Stimulated activated CD4-positive, alpha-beta T cell treated with anti-CD3 and anti-CD28 coated beads, Interleukin-4, amount 100 ng/mL, for 1 hour (primary cell): ENCODE measurements around the gene CIAO3.
A peak's percentile ranks its signal among the peaks of the same experiment; 100 is the strongest.

Source experiments
- DNase-seq: peaks from one replicate; pipeline ENCODE4 v3.0.0-alpha.2; 2020

The CIAO3 gene

DNA sequence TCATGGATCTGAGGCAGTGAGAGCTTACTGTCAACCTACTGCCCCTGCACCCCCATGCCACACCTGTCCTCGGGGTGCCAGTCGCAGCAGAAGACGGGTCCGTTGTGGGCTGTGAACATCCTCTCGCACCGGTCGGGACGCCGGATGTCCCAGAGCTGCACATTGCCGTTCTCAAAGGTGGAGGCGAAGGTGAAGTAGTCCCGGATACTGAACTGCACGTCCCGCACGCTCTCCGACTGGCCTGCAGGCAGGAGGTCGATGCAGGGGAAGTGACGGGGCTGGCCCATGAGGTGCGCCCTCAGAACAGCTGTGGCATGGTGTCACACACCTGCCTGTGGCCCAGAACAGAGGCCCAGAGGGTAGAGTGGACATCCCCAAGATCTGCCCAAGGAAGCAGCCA lies 53.3 kb downstream of the CIAO3 start:
- no peak for DNase-seq

DNA sequence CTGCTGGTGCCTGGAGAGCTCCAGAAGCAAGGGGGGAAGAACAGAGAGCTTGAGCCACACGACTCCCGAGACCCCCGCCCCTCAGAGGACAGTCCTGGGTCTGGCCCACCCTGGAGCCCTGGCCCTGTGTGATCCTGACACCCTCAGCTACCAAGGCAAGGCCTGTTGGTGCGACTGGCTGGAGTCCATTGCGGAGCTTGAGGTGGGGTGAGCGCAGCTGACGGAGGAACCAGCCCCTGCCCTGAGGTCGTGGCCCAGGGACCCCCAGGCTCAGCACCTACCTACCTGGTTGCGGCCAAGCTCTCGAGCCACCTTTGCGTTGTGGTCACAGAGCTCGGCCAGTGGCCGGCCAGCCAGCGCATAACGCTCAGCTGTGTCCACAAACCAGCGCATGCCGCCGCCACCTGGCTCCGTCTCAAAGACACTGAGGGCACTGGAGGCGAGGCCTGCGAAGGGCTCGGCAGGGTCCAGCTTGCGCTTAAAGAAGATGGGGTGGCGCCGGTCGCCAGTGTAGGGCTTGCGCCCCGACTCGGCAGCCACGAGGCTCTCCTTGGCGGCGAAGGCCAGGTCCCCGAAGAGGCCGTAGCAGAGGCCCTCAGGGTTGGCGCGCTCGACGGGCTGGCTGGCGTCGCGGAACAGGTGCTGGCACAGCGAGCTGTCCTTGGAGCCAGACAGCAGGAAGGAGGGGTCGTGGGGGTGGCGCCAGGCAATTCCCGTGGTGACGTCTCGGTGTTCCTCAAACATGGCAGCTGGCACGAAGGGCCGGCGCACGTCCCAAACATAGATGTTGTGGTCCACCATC lies 54.1 kb downstream of the CIAO3 start:
- no peak for DNase-seq

DNA sequence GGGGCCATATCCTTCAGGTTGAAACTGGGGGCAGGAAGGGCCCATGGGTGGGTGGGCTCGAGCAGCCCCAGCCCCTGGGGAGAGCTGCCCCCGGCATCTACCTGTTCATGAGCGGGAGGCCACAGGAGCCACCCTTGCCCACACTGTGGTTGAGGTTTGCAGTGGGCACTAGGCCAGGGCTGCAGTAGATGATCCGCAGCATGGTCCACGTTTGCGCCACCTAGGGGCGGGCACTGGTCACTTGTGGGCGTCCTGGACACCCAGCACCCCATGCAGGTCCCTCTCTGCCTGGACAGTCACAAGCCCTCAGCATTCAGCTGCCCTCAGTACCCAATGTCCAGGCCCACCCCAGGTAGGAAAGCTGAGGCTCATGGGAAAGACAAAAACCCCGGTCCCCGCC lies 54.8 kb downstream of the CIAO3 start:
- no peak for DNase-seq

DNA sequence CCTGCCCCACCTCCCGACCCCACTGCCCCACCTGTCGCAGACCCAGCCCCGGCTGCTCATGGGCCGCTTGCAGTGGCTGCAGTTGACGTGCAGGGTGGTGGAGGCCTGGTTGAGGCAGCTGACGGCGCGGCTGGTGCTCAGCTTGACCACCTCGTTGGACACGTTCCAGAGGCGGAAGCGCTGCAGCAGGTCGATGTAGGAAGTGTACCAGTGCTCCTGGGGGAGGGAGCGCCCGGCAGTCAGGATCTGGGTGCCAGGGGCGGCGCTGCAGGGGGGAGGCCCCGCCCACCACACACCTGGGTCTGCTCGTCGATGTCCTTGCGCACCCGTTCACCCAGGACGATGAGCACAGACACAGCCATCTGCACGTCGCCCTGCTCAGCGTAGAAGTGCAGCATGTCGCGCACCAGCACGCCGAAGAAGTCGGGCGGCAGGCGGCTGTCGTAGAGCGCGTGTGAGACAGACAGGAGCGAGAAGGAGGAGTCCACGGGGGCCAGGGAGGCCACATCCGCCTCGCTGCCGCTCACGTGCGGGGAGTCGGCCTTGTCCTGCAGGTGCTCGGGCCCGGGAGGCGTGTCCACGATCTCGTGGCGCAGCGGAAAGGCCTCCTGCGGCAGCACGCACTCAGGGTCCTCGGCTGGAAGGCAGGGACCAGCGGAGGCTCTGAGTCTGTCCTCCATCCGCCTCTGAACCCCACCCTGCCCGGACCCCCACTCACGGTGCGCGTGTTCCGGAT lies 55.7 kb downstream of the CIAO3 start:
- no peak for DNase-seq

DNA sequence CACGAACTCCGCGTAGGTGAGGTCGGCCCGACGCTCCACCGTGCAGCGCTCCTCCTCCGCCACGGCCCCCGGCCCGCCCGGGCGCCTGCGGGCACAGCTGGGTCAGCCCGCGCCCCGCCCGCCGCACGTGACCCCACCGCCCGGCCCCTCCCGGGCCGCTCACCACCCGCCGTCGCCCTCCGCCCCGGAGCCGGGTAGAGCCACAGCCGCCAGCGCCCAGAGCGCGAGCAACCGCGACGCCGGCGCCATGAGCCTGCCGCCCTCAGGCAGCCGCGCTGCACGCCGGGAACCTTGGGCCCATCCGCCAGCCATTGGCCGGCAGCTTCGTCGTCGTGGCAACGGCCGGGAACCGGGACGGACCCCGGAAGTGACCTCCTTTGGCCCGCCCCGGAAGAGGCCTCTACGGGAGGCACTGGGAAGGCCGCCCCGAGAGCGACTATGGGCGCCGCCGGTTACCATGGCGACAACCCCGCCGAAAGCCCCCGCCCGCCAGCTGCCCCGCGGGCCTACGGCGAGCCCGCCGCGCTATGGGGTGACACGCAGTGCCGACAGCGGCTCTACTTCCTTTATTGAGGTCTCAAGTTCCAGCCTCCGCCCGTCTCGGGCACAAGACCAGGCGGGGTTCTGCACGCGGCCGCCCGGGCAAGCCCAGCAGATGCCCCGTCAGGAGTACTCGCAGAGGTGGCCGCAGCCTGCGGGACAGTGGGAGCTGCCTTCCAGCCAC lies 56.6 kb downstream of the CIAO3 start, which contains the start of gene JMJD8:
Gene JMJD8, minus strand, starts transcription at position 264 of the 724 bp plus-strand sequence. Its CDS starts 15 bp downstream, at position 249.
- peak; percentile 99 for DNase-seq

DNA sequence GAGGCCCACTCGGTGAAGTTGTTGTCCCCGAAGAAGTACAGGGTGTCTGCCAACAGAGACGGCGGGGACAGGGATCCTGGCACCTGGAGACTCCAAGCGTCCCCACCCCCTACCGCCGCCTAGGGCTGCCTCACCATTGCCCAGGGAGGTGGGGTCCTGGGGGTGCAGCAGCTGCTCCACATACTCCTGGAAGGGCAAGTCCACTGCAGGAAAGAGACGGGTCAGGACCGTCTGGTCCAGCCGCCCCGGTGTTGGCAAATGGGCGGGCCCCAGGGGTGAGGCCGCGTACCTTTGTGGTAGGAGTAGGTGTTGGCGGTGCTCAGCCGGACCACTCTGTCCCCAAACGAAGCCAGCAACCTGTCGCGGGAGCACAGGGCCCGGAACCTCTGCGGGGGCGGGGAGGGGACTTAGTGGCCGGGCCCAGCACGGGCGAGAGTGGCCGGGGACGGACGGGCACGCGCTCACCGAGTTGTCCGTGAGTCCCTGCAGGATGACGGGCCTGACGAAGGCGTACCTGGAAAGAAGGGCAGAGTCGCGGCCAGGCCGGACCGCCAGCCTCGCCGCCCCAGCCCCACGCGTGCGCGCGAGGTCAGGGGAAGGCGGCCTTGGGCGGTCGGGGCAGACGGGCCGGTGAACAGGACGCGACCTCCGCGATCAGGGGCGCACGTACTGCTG lies 57.3 kb downstream of the CIAO3 start:
- no peak for DNase-seq

DNA sequence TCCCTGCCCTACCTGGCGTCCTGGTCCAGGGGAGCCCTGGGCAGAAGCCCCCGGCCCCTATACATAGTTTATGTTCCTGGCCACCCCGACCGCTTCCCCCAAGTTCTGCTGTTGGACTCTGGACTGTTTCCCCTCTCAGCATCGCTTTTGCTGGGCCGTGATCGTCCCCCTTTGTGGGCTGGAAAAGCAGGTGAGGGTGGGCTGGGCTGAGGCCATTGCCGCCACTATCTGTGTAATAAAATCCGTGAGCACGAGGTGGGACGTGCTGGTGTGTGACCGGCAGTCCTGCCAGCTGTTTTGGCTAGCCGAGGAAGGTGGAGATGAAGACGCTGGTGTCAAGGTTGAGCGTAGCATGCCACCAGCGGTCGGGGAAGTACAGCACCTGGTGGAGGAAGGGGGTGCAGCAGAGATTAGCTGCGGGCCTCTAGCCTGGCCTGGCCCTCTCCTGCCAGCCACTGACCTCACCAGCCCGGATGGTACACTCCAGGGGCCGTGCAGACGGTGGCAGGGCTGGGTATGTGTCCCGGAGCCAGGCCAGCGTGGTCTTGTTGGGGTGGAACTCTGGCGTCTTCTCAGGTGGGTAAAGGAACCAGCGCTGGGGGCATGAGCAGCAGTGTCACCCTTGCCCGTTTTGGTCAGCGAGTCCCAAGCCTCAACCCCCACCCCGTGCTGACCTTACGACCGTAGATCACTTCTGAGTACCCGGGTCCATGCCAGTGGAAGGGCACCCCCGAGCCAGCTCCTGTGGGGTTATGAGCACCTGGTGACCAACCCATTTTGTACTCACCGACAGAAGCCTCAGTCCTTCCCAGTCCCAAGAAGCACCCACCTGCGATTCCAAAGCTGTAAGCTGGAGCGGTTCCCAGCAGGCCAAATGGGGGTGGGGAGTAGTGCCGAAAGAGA lies 58.1 kb downstream of the CIAO3 start:
- no peak for DNase-seq

DNA sequence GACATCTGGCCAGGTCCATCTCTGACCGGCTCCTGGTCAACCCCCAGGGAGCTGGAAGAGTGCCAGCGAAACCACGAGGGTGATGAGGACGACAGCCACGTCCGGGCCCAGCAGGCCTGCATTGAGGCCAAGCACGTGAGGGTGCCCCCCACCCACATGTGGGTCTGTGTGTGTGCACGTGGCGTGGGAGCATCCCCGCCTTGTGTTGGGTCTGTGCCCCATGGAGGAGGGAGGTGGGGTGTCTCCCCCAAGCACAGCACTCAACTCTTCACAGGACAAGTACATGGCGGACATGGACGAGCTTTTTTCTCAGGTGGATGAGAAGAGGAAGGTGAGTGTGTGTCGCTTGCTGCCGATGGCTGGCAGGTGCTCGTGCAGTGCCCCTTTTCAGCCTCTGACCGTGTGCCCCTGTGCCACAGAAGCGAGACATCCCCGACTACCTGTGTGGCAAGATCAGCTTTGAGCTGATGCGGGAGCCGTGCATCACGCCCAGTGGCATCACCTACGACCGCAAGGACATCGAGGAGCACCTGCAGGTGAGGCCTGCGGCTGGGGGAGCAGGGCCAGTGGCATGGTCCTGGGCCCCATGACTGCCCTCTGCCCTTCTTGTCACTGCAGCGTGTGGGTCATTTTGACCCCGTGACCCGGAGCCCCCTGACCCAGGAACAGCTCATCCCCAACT lies 58.9 kb downstream of the CIAO3 start:
- no peak for DNase-seq

DNA sequence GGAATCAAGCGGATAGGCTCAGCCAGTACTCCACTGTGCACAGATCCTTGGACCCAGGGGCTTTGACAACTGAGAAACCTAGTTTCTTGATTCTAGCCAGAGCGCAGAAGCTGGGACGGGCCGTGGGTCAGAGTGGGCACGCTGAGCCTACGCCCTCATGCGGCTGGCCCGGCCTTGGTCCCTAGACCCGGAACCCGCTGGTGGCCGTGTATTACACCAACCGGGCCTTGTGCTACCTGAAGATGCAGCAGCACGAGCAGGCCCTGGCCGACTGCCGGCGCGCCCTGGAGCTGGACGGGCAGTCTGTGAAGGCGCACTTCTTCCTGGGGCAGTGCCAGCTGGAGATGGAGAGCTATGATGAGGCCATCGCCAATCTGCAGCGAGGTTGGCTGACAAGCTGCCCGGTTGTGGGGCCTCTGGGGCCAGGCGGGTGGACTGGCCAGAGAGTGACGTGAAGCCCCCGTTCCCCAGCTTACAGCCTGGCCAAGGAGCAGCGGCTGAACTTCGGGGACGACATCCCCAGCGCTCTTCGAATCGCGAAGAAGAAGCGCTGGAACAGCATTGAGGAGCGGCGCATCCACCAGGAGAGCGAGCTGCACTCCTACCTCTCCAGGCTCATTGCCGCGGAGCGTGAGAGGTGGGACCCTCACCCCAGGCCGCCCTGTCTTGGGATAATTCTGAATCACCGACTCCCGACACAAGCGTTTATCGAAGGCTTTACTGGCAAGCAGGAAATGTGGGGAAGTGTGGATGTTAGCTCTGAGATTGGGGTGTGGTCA lies 59.6 kb downstream of the CIAO3 start:
- no peak for DNase-seq

DNA sequence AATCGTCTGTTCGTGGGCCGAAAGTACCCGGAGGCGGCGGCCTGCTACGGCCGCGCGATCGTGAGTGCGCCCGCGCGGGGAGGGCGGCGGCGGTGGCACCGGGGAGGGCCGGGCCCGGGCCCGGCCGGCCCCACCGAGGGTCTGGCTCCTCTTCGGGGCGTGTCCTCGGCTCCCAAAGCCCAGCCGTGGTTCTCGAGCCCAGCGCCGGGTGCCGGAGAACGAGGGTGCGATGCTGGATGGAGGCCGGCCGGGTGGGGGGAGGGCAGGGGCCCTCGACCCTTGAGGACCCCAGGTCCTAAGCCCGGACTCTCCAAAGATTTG lies 60.2 kb downstream of the CIAO3 start:
- no peak for DNase-seq

DNA sequence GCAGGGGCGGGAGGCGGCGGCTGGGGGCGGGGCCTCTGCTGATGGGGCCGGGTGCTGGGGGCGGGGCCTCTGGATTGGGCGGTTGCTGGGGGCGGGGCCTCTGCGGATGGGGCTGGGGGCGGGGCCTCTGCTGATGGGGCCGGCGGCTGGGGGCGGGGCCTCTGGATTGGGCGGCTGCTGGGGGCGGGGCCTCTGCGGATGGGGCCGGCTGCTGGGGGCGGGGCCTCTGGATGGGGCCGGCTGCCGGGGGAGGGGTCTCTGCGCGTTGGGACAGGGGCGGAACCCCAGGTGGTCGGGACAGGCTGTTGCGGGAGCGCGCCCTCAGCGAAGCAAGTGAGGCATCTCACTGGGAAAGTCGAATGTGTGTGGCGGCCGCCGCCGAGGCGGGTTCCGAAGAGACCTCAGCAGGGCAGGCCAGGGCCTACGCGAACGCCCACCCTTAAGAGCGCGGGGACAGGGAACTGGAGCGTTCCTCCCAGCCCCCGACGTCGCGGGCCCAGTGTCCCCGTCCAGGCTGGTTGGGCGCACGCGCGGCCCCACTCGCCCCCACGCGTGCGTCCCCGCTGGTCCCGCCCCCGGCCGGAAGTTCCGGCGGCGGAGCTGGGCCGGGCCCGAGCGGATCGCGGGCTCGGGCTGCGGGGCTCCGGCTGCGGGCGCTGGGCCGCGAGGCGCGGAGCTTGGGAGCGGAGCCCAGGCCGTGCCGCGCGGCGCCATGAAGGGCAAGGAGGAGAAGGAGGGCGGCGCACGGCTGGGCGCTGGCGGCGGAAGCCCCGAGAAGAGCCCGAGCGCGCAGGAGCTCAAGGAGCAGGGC lies 60.8 kb downstream of the CIAO3 start, which contains the start of gene STUB1:
Gene STUB1, plus strand, starts transcription at position 597 of the 811 bp plus-strand sequence. Its CDS starts 116 bp downstream, at position 713.
- peak; percentile 91 for DNase-seq
